GM21576 (cell line): ENCODE data around the gene PDLIM4.

Source experiments
- ATAC-seq: cut with Tn5 transposase; IDR thresholded peaks from one replicate; pipeline ENCODE4 v1.9.1; 2021; ENCODE audit warnings: mild to moderate bottlenecking, moderate library complexity; ENCODE audit not compliant: unreplicated experiment

The PDLIM4 gene, protein sequence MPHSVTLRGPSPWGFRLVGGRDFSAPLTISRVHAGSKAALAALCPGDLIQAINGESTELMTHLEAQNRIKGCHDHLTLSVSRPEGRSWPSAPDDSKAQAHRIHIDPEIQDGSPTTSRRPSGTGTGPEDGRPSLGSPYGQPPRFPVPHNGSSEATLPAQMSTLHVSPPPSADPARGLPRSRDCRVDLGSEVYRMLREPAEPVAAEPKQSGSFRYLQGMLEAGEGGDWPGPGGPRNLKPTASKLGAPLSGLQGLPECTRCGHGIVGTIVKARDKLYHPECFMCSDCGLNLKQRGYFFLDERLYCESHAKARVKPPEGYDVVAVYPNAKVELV

DNA sequence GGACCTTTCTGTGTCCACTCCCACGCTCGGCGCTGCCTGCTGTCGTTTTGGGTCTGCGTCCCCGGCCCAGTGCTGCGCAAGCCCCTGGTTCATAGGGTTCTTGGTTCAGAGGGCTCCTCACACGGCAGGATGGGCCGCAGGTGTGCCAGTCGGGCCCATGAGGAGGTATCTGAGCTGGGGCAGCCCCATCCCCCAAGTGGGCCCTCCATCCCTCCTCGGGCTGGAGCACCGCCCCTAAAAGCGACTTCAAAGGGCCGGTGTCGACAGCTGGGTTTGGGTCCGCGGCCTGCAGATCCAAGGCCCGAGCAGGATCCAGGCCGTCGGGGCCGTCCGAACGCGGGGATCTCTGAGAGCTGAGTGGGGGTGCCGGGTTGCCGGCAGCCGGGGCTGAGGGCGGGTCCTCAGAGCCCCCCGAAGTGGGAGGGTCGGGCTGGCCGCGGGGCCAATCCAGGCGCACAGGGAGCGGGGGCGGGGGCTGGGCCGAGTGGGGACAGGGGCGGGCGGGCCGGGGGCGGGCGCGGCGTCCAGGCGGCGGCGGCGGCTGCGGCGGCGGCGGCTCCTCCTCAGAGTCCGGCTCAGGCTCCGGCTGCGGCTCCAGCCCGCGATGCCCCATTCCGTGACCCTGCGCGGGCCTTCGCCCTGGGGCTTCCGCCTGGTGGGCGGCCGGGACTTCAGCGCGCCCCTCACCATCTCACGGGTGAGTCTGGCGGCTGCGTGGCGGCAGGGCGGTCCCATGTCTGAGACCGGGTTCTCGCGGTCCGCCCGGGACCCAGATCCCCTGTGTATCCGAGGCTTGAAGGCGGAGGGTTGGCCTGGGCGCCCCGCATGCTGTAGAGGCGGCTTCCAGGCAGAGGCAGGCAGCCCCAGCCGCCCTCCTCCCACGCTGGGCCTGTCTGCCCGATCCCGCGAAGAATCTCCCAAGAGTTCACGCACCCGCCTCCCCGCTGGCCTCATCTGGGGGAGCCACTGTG is at the start of gene PDLIM4:
TSS of gene PDLIM4 (plus strand) at position 566 of the 971 bp plus-strand sequence. CDS start at position 605, 39 bp downstream.
- no peak for ATAC-seq

DNA sequence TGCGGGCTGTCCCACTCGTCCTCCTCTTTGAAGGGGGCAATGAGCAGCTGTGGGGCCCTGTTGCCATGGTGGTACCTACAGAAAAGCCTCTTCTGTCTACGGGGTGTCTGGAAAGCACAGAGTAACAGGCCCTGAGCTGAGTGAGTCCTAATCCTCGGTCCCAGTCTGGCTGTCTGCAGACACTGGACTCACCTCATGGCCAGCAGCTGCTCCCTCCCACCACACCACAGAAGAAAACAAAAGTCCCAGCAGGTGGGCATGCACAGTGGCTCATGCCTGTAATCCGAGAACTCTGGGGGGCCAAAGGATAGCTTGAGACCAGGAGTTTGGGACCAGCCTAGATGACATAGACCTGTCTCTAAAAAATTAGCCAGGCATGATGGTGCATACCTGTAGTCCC is 49.7 kb upstream of the PDLIM4 start:
- no peak for ATAC-seq

DNA sequence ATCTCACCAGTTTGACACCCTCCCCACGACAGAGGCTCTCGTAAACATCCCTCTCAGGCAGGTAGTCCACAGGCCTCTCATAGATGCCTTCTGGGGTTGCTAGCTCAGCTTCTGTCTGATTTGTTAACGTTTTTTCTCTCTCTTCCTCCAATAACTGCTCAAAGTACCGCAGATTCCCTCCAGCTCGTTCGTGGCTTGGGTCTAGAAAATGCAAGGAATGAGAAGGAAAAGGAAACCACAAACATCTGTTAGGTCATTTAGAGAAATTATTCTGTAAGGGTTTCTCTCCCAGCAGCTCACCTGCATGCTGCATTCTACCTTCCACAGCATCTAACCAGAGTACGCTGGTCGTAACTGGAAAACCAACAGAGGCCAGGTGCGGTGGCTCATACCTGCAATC is 48.4 kb upstream of the PDLIM4 start:
- no peak for ATAC-seq

DNA sequence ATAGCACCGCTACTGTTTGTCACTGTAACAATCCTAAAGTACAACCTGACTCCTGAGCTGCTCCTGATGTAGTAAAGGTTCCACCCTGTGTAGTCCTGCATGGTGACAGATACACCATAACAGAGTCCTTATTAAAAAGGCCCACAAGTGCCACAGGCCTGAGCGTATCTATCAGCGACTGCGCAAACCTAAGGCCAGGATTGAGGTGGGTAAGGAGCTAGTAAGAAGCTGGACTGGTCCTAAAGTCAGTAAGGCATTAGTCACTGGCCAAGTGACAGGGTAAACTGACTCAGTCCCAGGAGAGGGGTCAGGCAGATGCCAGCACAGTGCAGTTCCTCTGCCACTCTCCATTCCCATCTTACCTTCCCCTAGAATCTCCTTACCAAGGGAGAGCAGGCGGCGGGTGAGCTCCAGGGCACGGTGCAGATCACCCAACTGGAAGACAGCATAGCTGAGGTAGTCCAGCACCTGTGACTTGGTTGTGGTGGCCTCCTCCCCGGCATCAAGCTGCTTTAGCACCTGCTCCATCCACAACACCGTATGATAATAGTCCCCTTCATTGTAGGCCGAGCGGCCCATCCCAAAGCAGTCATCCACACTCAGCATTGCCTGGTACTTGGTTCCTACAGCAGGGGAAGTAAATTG is 47.5 kb upstream of the PDLIM4 start:
- ATAC-seq: no peak

DNA sequence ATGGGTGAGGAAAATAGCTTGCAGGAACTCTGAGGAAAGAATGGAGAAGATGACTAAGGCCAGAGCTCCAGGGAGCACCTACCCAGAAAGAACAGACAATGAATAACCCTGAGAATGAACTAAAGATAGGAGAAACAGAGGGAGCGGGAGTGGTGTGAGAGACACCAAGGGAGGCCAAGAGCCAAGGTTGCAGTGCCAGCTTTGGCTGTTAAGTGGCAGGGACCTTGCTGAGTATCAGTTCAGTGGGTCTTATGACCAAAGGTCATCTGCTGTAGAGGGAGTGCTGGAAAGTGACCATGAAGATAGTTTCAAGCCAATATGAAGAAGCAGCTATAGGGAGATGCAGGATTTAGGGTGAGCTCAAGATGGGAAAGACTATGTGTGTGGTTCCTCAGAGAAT is 46.6 kb upstream of the PDLIM4 start:
- ATAC-seq: no peak

DNA sequence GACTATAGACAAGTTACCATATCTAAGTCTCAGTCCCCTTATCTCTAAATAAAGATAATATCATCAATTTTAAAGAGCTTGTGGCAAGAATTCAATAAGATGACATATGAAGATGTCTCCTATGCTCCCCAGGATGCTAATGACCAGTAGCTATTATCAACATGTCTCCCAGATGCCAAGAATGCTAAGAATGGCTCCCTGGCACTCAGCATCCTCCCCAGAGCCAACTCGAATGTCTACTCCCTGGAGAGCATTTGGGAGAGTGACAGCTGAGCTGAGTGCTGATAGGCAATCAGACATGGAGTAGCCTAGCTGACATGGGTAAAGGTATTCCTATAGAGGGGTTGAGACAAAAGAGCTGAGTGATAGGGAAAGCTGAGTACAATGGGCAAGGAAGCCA is 45.7 kb upstream of the PDLIM4 start:
- no peak for ATAC-seq

DNA sequence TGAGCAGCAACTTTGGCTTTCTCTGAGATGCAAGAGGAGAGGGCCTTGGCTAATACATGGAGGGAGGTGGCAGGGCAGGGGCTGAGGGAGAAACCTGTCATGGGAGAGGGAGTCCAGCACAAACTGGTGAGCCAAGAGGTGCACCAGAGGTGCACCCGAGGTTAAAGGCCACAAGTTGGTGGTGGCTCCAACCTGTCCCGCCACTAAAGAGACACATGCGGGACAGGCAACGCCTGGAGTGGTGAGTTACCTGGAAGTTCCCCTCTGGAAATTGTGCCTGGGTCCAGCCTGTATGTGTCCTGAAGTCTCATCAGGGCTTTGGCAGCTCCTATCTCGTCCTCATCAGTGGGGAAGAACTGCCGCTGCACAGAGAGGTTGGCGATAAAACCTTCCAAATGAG is 43.8 kb upstream of the PDLIM4 start:
- ATAC-seq: no peak

DNA sequence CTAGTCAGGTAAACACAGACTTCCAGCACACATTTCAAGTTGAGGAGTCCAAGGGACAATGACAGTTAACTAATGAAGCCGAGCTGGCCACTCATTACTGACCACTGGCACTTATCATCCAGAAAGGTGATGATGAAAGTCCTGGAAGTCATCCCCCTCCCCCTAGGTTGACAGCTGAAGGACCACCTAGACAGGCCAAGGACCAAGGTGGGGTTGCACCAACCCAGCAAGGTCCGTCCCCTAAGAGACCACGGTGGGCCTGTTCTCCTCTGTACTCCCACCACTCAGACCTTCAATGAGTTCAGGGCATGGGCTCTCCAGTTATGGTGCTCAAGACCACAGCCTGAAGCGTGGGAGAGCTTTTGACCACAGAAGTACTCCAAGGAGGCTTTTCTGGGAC is 43.0 kb upstream of the PDLIM4 start:
- ATAC-seq: no peak

DNA sequence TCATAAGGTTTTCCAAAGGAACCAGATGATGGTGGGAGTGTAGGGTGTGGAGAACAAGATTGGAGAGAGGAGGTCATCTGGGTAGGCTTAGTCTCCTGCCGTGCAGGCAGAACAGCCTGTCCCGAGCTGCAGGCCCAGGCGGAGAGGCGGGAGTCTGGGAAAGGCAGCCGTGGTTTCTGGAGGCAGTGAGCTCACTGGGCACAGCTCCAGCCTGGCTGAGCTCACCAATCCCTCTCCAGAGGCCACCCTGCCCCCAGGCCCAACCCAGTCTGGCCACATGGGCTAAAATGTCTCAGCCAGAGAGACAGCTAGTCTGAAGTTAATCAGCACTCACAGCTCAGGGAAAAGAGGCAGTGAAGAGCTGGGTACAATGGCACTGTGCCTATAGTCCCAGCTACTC is 42.2 kb upstream of the PDLIM4 start:
- no peak for ATAC-seq

DNA sequence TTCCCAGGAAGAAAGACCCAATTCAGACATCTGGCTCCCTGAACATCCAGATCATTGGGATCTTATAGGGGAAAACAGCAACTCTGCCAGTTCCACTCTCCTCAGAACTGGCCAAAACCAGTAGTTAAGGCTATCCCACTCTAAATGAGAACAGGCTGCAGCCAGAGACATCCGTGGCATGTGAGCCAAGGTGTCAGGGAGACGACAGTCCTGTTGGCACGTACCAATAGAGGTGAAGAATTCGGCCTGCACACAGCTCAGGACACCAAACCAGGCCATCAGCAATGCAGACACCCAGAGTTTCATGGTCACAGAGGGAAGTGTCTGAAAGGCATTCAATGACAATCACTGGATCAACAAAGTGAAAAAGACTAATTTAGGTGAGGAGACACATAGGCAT is 39.2 kb upstream of the PDLIM4 start:
- ATAC-seq: no peak

DNA sequence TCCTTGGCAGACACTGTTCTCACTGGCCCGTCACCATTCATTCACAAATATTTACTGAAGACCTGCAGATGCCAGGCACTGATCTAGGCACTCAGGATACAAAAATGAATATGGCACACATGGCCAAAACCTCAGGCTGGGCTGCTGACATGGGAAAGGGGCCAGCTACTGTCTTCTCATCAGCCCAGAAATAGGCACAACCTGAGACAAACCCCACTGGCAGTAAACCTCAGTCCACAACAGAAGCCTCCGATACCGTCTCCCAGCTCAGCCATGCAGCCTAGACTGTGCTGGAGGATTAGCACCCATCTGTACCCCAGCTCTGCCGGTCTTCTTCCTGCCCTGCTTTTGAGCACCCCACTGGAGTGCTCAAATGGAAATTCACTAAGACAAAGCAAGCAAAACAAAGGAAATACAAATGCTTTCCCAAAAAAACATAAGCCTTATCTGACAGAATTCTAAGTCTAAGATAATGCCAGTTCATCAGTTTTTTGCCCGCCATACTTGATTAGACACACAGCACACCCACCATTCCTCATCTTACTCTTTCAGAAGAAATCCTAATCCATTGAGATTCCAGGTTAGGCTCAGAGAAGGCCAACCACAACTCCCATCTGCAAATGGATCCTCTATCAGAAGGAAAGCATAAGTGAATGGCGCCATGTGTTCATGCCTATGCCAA is 38.1 kb upstream of the PDLIM4 start:
- no peak for ATAC-seq

DNA sequence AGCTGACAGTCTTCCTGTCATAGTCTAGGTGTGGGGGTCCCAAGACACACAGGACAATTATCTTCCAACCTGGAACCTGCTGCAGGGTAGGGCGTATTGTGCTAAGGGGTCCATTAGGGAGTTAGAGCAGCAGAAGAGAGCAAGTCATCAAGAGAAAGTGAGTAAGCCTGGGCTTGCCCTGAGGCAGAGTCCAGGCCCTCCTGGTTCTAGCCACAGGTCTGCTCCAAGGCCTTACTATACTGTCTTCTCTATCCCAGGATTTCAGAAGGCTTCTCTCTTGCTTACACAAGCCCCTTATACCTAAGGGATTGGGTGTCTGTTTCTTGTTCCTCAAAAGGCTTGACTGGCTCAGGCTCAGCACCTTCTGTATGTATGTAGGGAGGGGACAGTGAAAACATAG is 37.5 kb upstream of the PDLIM4 start:
- ATAC-seq: no peak

DNA sequence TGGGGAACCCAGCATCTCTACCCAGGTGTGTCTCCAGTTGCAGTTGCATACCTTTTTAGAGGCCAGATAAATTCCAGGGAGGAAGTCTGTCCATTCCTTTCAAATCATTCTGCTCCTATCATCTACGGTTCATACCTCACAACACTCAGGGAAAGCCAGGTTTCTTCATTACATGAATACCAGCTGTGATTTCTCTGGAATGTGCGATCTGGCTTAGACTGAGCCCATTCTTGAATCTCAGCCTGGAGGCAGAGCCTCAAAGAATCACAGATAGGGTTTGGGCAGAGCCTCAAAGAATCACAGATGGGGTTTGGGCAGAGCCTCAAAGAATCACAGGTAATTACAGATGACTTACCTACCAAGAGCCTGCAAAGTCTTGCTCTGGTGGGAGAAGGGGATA is 37.0 kb upstream of the PDLIM4 start:
- no peak for ATAC-seq

DNA sequence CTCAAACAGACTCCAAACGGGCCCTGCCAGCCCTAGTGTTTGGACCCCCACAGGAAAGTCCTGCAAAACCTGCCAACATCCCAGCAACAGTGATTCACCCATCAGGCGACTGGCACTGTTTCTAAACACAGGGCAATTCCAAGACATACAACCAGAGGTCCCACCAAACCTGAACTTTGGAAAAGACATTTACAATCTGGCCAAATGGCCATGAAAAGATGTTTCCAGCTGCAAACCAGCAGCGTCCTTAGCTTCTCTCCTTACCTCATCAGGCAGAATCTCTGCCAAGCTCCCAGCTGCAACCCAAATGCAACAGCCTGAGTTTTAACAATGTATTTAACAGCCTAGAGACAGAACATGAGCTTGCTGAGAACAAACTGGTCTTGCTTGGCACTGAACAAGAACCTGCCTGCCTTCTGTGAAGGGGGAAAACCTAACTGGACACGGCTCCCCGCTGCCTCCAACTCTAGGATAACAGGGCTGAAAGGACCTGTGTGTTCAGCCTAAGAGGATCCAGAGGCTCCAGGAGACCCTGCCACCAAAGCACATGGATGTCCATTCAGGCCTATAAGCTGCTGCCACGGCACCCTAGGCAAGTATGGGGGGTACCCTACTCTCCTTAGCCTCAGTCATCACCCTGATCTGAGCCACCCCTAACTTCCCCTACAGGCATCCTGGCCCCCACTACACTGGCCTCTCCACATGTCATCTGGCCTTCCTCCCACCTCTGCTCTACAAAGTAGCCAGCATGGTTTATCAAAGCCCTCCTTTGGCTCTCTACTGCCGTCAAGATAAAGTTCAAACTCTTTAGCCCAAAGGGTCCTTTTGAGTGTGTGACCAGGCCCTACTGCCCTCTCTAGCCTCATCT is 35.5 kb upstream of the PDLIM4 start:
- ATAC-seq: no peak

DNA sequence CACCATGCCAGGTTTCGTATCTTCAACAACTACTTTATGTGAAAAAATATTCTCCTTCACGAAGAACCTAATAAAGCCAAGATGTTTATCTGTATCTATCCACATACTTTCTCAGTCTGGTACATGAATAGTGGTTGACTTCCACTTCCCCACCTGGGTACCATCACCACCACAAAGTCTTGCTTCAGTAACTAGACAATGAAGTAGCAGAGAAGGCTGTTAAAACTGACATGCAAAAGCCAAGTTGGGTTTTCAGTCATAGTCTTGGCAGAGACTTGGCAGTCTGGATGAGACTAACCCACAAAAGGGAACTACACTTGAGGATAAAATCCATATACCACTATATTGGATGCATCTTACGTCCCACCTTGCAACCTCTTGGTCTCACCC is 34.9 kb upstream of the PDLIM4 start:
- ATAC-seq: peak; percentile 68

DNA sequence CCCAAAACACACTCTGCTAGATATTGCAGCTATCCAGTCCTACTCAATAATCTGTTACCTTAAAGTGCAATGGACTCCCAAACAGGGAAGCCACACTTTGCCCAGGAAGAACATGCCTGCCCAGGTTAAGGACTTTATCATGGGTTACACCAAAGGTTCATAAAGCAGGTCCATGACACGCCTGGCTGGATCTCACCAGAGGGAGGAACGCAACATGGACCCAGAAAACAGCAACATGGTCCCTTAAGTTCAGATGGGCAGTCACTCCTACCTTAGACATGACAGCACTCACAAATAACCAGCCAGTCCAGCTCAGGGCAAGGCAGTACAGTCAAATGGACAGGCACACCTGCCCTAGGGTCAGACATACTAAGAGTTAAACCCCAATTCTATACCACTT is 33.6 kb upstream of the PDLIM4 start:
- ATAC-seq: no peak

DNA sequence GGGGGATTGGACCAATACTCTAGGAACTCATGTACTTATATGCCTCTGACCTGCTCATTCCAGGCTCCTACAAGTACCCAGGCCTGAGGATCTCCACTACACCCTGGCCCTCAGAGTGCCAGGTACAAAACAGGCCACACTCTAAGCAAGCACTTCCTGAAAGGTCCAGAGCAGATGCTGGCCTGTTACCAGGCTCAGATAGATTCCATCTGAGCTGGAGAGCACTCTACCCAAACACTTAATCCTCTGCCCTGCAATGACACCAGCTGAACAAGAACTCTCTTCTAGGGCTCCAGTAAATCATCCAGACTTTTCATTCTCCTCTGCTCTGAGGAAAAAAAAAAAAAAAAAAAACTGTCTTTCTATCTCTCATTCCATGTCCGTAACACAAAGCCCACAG is 32.8 kb upstream of the PDLIM4 start:
- ATAC-seq: no peak

DNA sequence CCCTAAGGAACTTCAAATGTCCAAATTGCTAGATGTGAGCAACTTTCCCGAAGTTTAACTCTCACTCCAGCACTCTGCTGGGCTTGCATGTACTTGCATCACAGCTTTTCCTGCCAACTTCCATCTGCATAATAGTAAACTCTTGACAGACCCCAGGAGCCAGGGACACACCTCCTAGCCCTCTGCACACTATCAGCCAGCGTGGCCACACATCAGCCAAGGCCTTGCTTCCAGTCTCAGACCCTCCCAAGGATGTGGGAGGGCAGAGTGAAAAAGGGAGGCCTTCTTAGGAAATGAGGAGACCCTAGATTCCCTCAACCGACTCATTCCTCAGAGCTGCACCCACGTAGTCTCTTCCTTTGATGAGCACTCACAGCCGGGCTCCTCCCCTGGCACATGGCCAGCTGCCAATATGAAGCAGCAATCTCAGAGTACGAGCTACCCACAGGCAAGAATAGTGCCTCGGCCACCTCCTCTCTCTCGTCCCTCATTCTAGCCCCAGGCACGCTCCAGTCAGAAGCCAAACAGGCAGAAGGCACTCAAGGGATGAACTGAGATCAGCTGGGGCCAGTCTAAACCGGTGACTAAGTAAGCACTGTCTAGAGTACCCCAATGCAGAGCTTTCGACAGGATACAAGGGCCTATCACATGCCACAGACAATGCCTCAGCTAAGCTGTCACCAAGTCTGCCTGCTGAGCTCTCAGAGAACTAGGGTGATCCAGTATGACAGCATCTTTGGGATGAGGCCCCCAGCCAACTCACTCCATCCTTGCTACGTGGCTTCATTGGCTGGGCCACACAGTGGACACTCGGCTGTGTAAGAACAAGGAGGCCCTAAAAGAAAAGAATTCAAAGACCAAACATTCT is 32.1 kb upstream of the PDLIM4 start:
- ATAC-seq: no peak
